Heart left ventricle (tissue), 16 donors: Measurements from ENCODE around the gene ARL6IP1. TPM values are rescaled to one million over a fixed set of nuclear protein-coding genes. Genes with fewer than 3 reads are reported as not detected.

Experiments
- ATAC-seq, 4 donors: fragments of 200-7000 bp; cut with Tn5 transposase; one replicate each; pipeline ENCODE4 v1.9.1; 2020 to 2022; ENCODE audit warnings: moderate library complexity in 4 of 4, mild to moderate bottlenecking in 3 of 4, moderate number of reproducible peaks in 1 of 4
- DNase-seq, 5 donors: peaks; one replicate each; pipeline ENCODE4 v3.0.0-alpha.2; 2020
- H3K27ac ChIP-seq, 12 donors: fragments of 200-600 bp; sonication (generic) in 4 of 12; one replicate each; pipeline versions ENCODE4 v1.5.0 to v1.8.0; 2016 to 2022; ENCODE audit warnings: mild to moderate bottlenecking in 2 of 12
- H3K27me3 ChIP-seq, 9 donors: fragments of 200-600 bp; sonication (generic) in 2 of 9; one replicate each; pipeline versions ENCODE4 v1.5.1 to v1.8.0; 2016 to 2022; ENCODE audit warnings: mild to moderate bottlenecking in 3 of 9
- H3K36me3 ChIP-seq, 9 donors: fragments of 200-600 bp; sonication (generic) in 2 of 9; one replicate each; pipeline versions ENCODE4 v1.5.0 to v1.8.0; 2018 to 2022; ENCODE audit warnings: mild to moderate bottlenecking in 2 of 9
- H3K4me1 ChIP-seq, 12 donors: fragments of 200-600 bp; sonication (generic) in 4 of 12; one replicate each; pipeline versions ENCODE4 v1.5.0 to v1.8.0; 2016 to 2022; ENCODE audit warnings: mild to moderate bottlenecking in 3 of 12
- H3K4me3 ChIP-seq, 12 donors: fragments of 200-600 bp; sonication (generic) in 4 of 12; one replicate each; pipeline versions ENCODE4 v1.5.0 to v1.8.0; 2017 to 2022; ENCODE audit warnings: mild to moderate bottlenecking in 9 of 12, moderate library complexity in 4 of 12
- H3K9me3 ChIP-seq, 12 donors: fragments of 200-600 bp; sonication (generic) in 4 of 12; one replicate each; pipeline versions ENCODE4 v1.5.0 to v1.8.0; 2016 to 2022; ENCODE audit warnings: mild to moderate bottlenecking in 1 of 12
- CTCF ChIP-seq, 12 donors: fragments of 200-600 bp; sonication (generic) in 4 of 12; IDR thresholded peaks; one replicate each; pipeline versions ENCODE4 v1.5.0 to v1.8.0; 2018 to 2022; ENCODE audit warnings: antibody characterized with exemption in 12 of 12, mild to moderate bottlenecking in 5 of 12
- POLR2A ChIP-seq, 2 donors: fragments of 450-650 bp; IDR thresholded peaks; one replicate each; pipeline ENCODE4 v1.6.1; 2017; ENCODE audit warnings: antibody characterized with exemption in 2 of 2, mild to moderate bottlenecking in 2 of 2, moderate library complexity in 2 of 2
- WGBS, 4 donors: extraction: QIAGEN DNeasy Blood & Tissue Kit in 2 of 4; methylation state at CpG; one replicate each; pipeline versions ENCODE4 v1.1.5 to v1.1.7; 2013 to 2018; 5-methylcytosine and 5-hydroxymethylcytosine counted together
- intact Hi-C, 10 donors: fragments of 100-400 bp; cut with DNase I; formaldehyde crosslinking; loops; one replicate each; pipeline versions ENCODE4 v1.11.1 to v1.14.2; 2022
- polyA plus RNA-seq, 2 donors: library from polyadenylated mRNA; stranded (reverse); fragments of 200-250 nt; gene quantifications; one replicate each; pipeline ENCODE4 v1.2.3, GENCODE V29; 2013
- total RNA-seq, 9 donors: library from RNA; depleted of rRNA in 2 of 9; stranded (reverse); fragments of >200 nt in 2 of 9; fragmentation: NEBNext Ultra II Directional in 3 of 9; extraction: Animal tissue kit (Norgen Biotek cat#: 25700) in 3 of 9; gene quantifications; one replicate each; pipeline versions ENCODE4 v1.1.0 to v1.2.4, GENCODE V29; 2016 to 2023
- donor health status: ischemic (EF 13 %, LVEDD 7.1; RV severe dilation, severe dysfunction).
- donor health status: healthy with polysubstance abuse.
- donor health status: DM: no; HTN: yes; CAD: no.
- donor health status: DM: no; HTN: no; CAD: no.
- donor health status: ischemic (EF 25% LVEDD 6.9; RV normal size, moderate dysfunction).
- donor health status: ischemic (EF 25% LVEDD 5.7; RV mildly dilated, moderate dysfunction).
- donor health status: healthy.
- donor health status: DM: yes; HTN: yes; CAD: no.
- donor health status: ischemic (EF 35%, LVEDD 5.7; RV mildly dilated, moderate dysfunction).
- donor health status: nonischemic (EF 11% LVEDD 7.7; RV severe dilation, severe dysfunction).
- donor health status: DM: yes; HTN: yes; CAD: no.
- donor health status: PGD.
- donor health status: ischemic (EF 29% LVEDD 5.4; RV normal size, mild dysfunction).
- donor health status: nonischemic (EF 23%, LVEDD 6.1; RV moderate dilation, normal function).

Gene ARL6IP1
- total and polyA plus RNA-seq, 11 donors: 16.5 to 63.2 (median 22.9) TPM

- intact Hi-C loops: no loop called here
- TF ChIP-seq CTCF (IDR thresholded peaks at IDR 0.05) (no peak), POLR2A (IDR thresholded peaks at IDR 0.05) (no peak)
- H3K4me3 ChIP-seq: no peak overlapping the region
- no peaks in the 10 kb centered on the region for H3K9me3 ChIP-seq
- H3K4me1 ChIP-seq: no peaks in the 10 kb centered on the region
- DNase-seq: no peak
- no peaks in the 10 kb centered on the region for H3K27me3 ChIP-seq
- peaks cover 7 to 100% (median 100%) of the 10 kb centered on the region in 9 donors for H3K36me3 ChIP-seq
- no peak for ATAC-seq
- WGBS, 4 donors: 91 to 94% (median 93%) methylated on average over 9 of the region's 9 CpGs
- no peak overlapping the region for H3K27ac ChIP-seq
Measured at GRCh38 chr16:18833707-18834505, 32.6 kb upstream of the ARL6IP1 start.

GRCh38 chr16:18832613-18833012 lies 31.3 kb upstream of the ARL6IP1 start:
- no peak overlapping the region for H3K4me3 ChIP-seq
- ATAC-seq (no peak), DNase-seq (no peak)
- peaks cover 7 to 100% (median 100%) of the 10 kb centered on the region in 9 donors for H3K36me3 ChIP-seq
- no peak for TF ChIP-seq POLR2A (IDR thresholded peaks at IDR 0.05)
- TF ChIP-seq CTCF (IDR thresholded peaks at IDR 0.05): no peak
- intact Hi-C loops: no loop called here
- H3K4me1 ChIP-seq: no peaks in the 10 kb centered on the region
- no peak overlapping the region for H3K27ac ChIP-seq
- WGBS, 4 donors: 87 to 95% (median 93%) methylated on average over 8 of the region's 8 CpGs
- H3K27me3 ChIP-seq: no peaks in the 10 kb centered on the region
- no peaks in the 10 kb centered on the region for H3K9me3 ChIP-seq

- Histone ChIP-seq H3K9me3 (no peaks in the 10 kb centered on the region), H3K4me1 (no peaks in the 10 kb centered on the region), H3K27ac (no peak overlapping the region), H3K36me3 (peaks cover 7 to 100% (median 98%) of the 10 kb centered on the region in 9 donors), H3K4me3 (no peak overlapping the region), H3K27me3 (no peaks in the 10 kb centered on the region)
- no peak for TF ChIP-seq CTCF (IDR thresholded peaks at IDR 0.05)
- no peak for TF ChIP-seq POLR2A (IDR thresholded peaks at IDR 0.05)
- ATAC-seq: no peak
- WGBS, 4 donors: 60 to 77% (median 74%) methylated on average over 2 of the region's 2 CpGs
- DNase-seq: no peak
- intact Hi-C loops: no loop called here
Measured at GRCh38 chr16:18832006-18832405, 30.7 kb upstream of the ARL6IP1 start.

GRCh38 chr16:18829251-18829650 lies 27.9 kb upstream of the ARL6IP1 start:
- 92 to 99% (median 94%) methylated on average over 6 of the region's 6 CpGs for WGBS, 4 donors
- DNase-seq (no peak), ATAC-seq (no peak)
- Histone ChIP-seq H3K4me3 (no peak overlapping the region), H3K9me3 (no peaks in the 10 kb centered on the region), H3K27me3 (no peaks in the 10 kb centered on the region), H3K27ac (no peak overlapping the region), H3K4me1 (no peaks in the 10 kb centered on the region), H3K36me3 (peaks cover 0 to 76% (median 72%) of the 10 kb centered on the region in 9 donors)
- TF ChIP-seq POLR2A (IDR thresholded peaks at IDR 0.05) (no peak), CTCF (IDR thresholded peaks at IDR 0.05) (no peak)
- intact Hi-C loops: no loop called here
